ENCODE data around the gene ALG6.

ALG6 gene

DNA sequence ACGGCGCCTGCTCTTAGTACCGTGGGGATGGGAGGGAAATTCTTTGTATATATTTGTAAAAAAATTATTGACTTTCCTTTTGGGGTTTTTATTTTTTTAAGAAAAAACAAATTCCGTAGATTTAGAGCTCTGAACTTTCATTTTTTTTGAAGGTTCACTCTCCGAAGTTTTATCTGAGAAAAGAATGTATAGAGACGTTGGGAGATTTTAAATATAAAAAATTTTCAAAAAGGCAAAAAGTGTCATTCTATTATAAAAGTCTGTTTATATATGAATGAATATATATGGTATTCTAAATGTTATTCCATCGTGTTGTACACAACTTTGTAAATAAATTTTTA, 42.7 kb upstream of the ALG6 start:
- Histone ChIP-seq H3K4me3 (ENCODE audit: low read depth, low read length) (no peak overlapping the region), H3K4me1 (no peaks in the 10 kb centered on the region), H3K27me3 (peaks cover 99% of the 10 kb centered on the region), H3K9me3 (no peaks in the 10 kb centered on the region), H3K36me3 (no peaks in the 10 kb centered on the region)
- no peak for DNase-seq
- no peak for TF ChIP-seq CTCF (IDR thresholded peaks at IDR 0.05; ENCODE audit: low read depth, low read length)

DNA sequence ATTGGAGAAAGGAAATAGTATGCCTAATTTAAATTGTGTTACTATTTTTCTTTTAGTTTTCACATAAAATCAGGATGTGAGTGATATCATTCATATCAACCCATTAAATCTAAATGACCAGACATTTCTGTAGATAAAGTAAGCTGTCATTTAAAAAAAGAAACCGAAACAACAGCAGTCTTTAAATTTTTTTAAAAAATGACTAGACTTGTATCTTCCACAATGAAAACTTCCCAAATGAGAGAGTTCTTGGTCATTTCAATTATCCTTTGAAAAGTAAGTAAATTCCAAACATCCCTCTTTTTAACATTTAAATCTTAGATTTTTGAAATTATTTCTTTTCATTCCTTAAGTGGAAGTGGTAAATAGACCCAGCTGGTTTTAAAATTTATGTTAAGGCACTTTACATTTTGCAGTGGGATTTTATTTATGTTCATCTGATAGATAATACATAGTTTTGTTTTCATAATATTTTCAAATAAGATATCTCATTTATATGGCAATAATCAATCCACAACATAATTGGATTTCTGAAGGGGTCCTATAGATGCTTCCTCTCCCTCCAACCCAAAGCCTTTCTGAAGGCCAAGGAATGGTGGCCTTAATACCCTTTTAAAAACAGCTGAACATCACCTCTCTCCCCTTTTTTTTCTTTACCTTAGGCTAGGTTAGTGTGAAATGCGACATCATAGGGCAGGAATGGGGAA, 42.0 kb upstream of the ALG6 start:
- Histone ChIP-seq H3K36me3 (no peaks in the 10 kb centered on the region), H3K27me3 (peaks cover 99% of the 10 kb centered on the region), H3K4me3 (ENCODE audit: low read depth, low read length) (no peak overlapping the region), H3K9me3 (no peaks in the 10 kb centered on the region), H3K4me1 (no peaks in the 10 kb centered on the region)
- DNase-seq, result no peak
- TF ChIP-seq CTCF (IDR thresholded peaks at IDR 0.05; ENCODE audit: low read depth, low read length), result no peak

GRCh38 chr1:63326106-63326472, 41.3 kb upstream of the ALG6 start:
- peaks cover 99% of the 10 kb centered on the region for H3K27me3 ChIP-seq
- TF ChIP-seq CTCF (IDR thresholded peaks at IDR 0.05; ENCODE audit: low read depth, low read length), result no peak
- H3K9me3 ChIP-seq, result no peaks in the 10 kb centered on the region
- H3K4me1 ChIP-seq, result no peaks in the 10 kb centered on the region
- DNase-seq, result no peak
- H3K36me3 ChIP-seq, result no peaks in the 10 kb centered on the region
- no peak overlapping the region for H3K4me3 ChIP-seq (ENCODE audit: low read depth, low read length)

DNA sequence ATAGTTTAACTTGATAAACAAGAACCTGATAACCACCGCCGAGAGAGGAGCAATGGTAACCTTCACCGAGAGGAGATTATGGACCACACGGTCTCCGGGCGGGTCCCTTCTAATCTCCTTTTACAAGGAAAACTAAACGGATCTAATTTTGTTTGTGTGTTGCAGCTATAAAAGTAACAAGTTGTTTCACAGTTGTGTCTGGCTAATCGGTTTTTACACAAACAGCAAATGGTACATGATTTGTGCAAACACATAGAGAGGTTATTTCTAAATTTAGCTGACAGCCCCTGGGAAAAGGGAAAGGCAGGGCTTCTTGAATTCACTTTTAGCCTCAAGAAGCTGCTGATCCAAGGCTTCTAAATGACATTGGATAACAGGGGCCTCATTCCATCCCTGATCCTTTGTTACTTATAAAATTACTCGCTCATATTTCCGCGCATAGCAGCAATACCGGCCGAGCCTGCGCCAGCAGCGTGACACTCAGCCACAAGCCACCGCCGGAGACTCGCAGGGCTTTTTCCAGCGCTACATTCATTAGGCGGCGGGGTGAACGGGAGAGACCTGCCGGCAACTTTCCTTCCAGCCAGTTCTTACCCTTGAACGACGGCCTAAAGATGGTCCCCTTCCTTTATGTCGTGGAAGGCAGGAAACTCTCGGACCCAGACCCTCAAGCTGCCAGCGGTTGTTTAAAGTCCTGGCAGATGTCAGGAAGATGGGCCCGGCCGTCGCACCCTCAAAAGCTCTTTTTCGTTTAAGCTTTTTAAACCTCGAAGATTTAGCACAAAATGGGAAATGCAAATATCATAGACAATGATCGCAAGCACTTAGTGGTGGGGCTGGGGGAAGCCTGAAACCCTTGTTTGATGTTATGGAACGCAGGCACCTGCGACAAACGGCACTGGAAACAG, 40.7 kb upstream of the ALG6 start:
- Histone ChIP-seq H3K4me1 (no peaks in the 10 kb centered on the region), H3K4me3 (ENCODE audit: low read depth, low read length) (no peak overlapping the region), H3K27me3 (peaks cover 98% of the 10 kb centered on the region), H3K9me3 (no peaks in the 10 kb centered on the region), H3K36me3 (no peaks in the 10 kb centered on the region)
- TF ChIP-seq CTCF (IDR thresholded peaks at IDR 0.05; ENCODE audit: low read depth, low read length), result no peak
- no peak for DNase-seq

- no peaks in the 10 kb centered on the region for H3K4me1 ChIP-seq
- H3K27me3 ChIP-seq, result peaks cover 96% of the 10 kb centered on the region
- H3K4me3 ChIP-seq (ENCODE audit: low read depth, low read length), result no peak overlapping the region
- H3K9me3 ChIP-seq, result no peaks in the 10 kb centered on the region
- peak; percentile 57 for DNase-seq
- H3K36me3 ChIP-seq, result no peaks in the 10 kb centered on the region
- peak; percentile 63 for TF ChIP-seq CTCF (IDR thresholded peaks at IDR 0.05; ENCODE audit: low read depth, low read length)
Observed at GRCh38 chr1:63327417-63328054, 39.9 kb upstream of the ALG6 start.

All from BE2C (cell line).